ENCODE results near the gene EMILIN1.
"Not testable (repeated sequence)": the region's sequence is repeated elsewhere in the genome, so short reads cannot be mapped to it uniquely, and the experiment has no call there.

EMILIN1 gene

GRCh38 chr2:27119330-27119670 is 40.9 kb downstream of the EMILIN1 start:
- not testable (repeated sequence) for DNase-seq (ENCODE audit: low read depth in 2 of 3, low spot score in 2 of 3)

GRCh38 chr2:27121906-27122305 is 43.5 kb downstream of the EMILIN1 start:
- DNase-seq (ENCODE audit: low read depth in 2 of 3, low spot score in 2 of 3), result no peak

- DNase-seq (ENCODE audit: low read depth in 2 of 3, low spot score in 2 of 3), result no peak
Measured at GRCh38 chr2:27122791-27123190, 44.4 kb downstream of the EMILIN1 start.

- DNase-seq (ENCODE audit: low read depth in 2 of 3, low spot score in 2 of 3), result peak in 2 of 3 experiments; percentile 30 to 42
Measured at GRCh38 chr2:27123302-27124150, 45.1 kb downstream of the EMILIN1 start, which contains the start of gene ABHD1. Gene ABHD1 (plus strand): TSS chr2:27123815. CDS start chr2:27123949, 134 bp downstream.

GRCh38 chr2:27125104-27125503 is 46.7 kb downstream of the EMILIN1 start:
- DNase-seq (ENCODE audit: low read depth in 2 of 3, low spot score in 2 of 3), result no peak

GRCh38 chr2:27126252-27126710 is 47.9 kb downstream of the EMILIN1 start:
- DNase-seq (ENCODE audit: low read depth in 2 of 3, low spot score in 2 of 3), result no peak

- no peak for DNase-seq (ENCODE audit: low read depth in 2 of 3, low spot score in 2 of 3)
Measured at GRCh38 chr2:27127883-27128667, 49.7 kb downstream of the EMILIN1 start.

GRCh38 chr2:27128668-27129571 is 50.5 kb downstream of the EMILIN1 start:
- DNase-seq (ENCODE audit: low read depth in 2 of 3, low spot score in 2 of 3), result no peak

- no peak for DNase-seq (ENCODE audit: low read depth in 2 of 3, low spot score in 2 of 3)
Measured at GRCh38 chr2:27130396-27130795, 52.0 kb downstream of the EMILIN1 start.

GRCh38 chr2:27131429-27131828 is 53.0 kb downstream of the EMILIN1 start:
- DNase-seq (ENCODE audit: low read depth in 2 of 3, low spot score in 2 of 3), result no peak

- no peak for DNase-seq (ENCODE audit: low read depth in 2 of 3, low spot score in 2 of 3)
Measured at GRCh38 chr2:27133195-27133875, 54.9 kb downstream of the EMILIN1 start.

- DNase-seq (ENCODE audit: low read depth in 2 of 3, low spot score in 2 of 3), result peak; percentile 96 to 99 (median 98)
Measured at GRCh38 chr2:27133905-27134780, 55.7 kb downstream of the EMILIN1 start, which contains the start of gene PREB. Gene PREB (minus strand): TSS chr2:27134636. CDS start chr2:27134421, 215 bp downstream.

- no peak for DNase-seq (ENCODE audit: low read depth in 2 of 3, low spot score in 2 of 3)
Measured at GRCh38 chr2:27134781-27135477, 56.5 kb downstream of the EMILIN1 start.

- no peak for DNase-seq (ENCODE audit: low read depth in 2 of 3, low spot score in 2 of 3)
Measured at GRCh38 chr2:27135478-27135955, 57.1 kb downstream of the EMILIN1 start.

Data from activated CD8-positive, alpha-beta memory T cell treated with anti-CD3 and anti-CD28 coated beads for 48 hours (primary cell).